Measurements from ENCODE around the gene CCBE1. TPM values are rescaled to one million over a fixed set of nuclear protein-coding genes. Genes with fewer than 3 reads are reported as not detected.

Gene CCBE1
- total and polyA plus RNA-seq, 12 donors, result 4.8 to 56.8 (median 26.4) TPM

GRCh38 chr18:59540346-59540745 is 156.9 kb downstream of the CCBE1 start:
- TF ChIP-seq POLR2A (IDR thresholded peaks at IDR 0.05) (no peak), CTCF (IDR thresholded peaks at IDR 0.05) (no peak)
- H3K4me1 ChIP-seq (replicated peaks in 1 of 2), result no peaks in the 10 kb centered on the region
- H3K36me3 ChIP-seq (replicated peaks in 1 of 2), result no peaks in the 10 kb centered on the region
- H3K9me3 ChIP-seq (replicated peaks in 1 of 3), result no peaks in the 10 kb centered on the region
- DNase-seq, result no peak
- H3K27me3 ChIP-seq, result no peaks in the 10 kb centered on the region
- H3K4me3 ChIP-seq, result no peak overlapping the region
- intact Hi-C loops (cut with DNase I), result loop anchor here in 1 of 2 donors (10.0 kb wide), 1 partner anchor 76 kb away; no protein-coding TSS in a partner anchor
- no peak overlapping the region for H3K27ac ChIP-seq

- H3K36me3 ChIP-seq (replicated peaks in 1 of 2), result no peaks in the 10 kb centered on the region
- intact Hi-C loops (cut with DNase I), result no loop called here
- TF ChIP-seq POLR2A (IDR thresholded peaks at IDR 0.05), result no peak
- TF ChIP-seq CTCF (IDR thresholded peaks at IDR 0.05), result no peak
- 92 to 99% (median 93%) methylated on average over 4 of the region's 4 CpGs for WGBS, 4 donors
- H3K4me3 ChIP-seq, result no peak overlapping the region
- no peaks in the 10 kb centered on the region for H3K27me3 ChIP-seq
- no peak overlapping the region for H3K27ac ChIP-seq
- no peaks in the 10 kb centered on the region for H3K4me1 ChIP-seq (replicated peaks in 1 of 2)
- H3K9me3 ChIP-seq (replicated peaks in 1 of 3), result no peaks in the 10 kb centered on the region
- DNase-seq, result no peak
Observed at GRCh38 chr18:59539108-59539507, 158.1 kb downstream of the CCBE1 start.

GRCh38 chr18:59537579-59537978 is 159.6 kb downstream of the CCBE1 start:
- TF ChIP-seq CTCF (IDR thresholded peaks at IDR 0.05), result no peak
- TF ChIP-seq POLR2A (IDR thresholded peaks at IDR 0.05), result no peak
- DNase-seq, result no peak
- Histone ChIP-seq H3K27ac (no peak overlapping the region), H3K27me3 (no peaks in the 10 kb centered on the region), H3K36me3 (replicated peaks in 1 of 2) (no peaks in the 10 kb centered on the region), H3K9me3 (replicated peaks in 1 of 3) (no peaks in the 10 kb centered on the region), H3K4me1 (replicated peaks in 1 of 2) (no peaks in the 10 kb centered on the region), H3K4me3 (no peak overlapping the region)
- intact Hi-C loops (cut with DNase I), result no loop called here
- WGBS, 4 donors, result 78 to 86% (median 79%) methylated on average over 3 of the region's 3 CpGs

- no peak for TF ChIP-seq POLR2A (IDR thresholded peaks at IDR 0.05)
- no peak for TF ChIP-seq CTCF (IDR thresholded peaks at IDR 0.05)
- Histone ChIP-seq H3K9me3 (replicated peaks in 1 of 3) (no peaks in the 10 kb centered on the region), H3K4me3 (no peak overlapping the region), H3K4me1 (replicated peaks in 1 of 2) (no peaks in the 10 kb centered on the region), H3K27ac (no peak overlapping the region), H3K27me3 (no peaks in the 10 kb centered on the region), H3K36me3 (replicated peaks in 1 of 2) (no peaks in the 10 kb centered on the region)
- intact Hi-C loops (cut with DNase I), result no loop called here
- 90 to 93% (median 92%) methylated on average over 8 of the region's 8 CpGs for WGBS, 4 donors
- DNase-seq, result no peak
Observed at GRCh38 chr18:59536166-59536565, 161.1 kb downstream of the CCBE1 start.

Data from adrenal gland (tissue), 12 donors.